GM12873 (cell line): ENCODE data around the gene CD47.

Experiments
- CTCF ChIP-seq: IDR thresholded peaks from 2 replicates; pipeline ENCODE4 v1.5.1; 2012; ENCODE audit warnings: low read depth, mild to moderate bottlenecking, moderate library complexity, low read length, control low read depth; ENCODE audit not compliant: insufficient read depth; ENCODE audit errors: missing control alignments

The CD47 gene

GRCh38 chr3:107999215-107999775 lies 91.5 kb downstream of the CD47 start:
- no peak for TF ChIP-seq CTCF

- TF ChIP-seq CTCF: no peak
These were observed 93.2 kb downstream of the CD47 start for GRCh38 chr3:107997671-107998070.

GRCh38 chr3:107995823-107996222 lies 95.0 kb downstream of the CD47 start:
- TF ChIP-seq CTCF: no peak

GRCh38 chr3:107994956-107995715 lies 95.7 kb downstream of the CD47 start:
- TF ChIP-seq CTCF: no peak

GRCh38 chr3:107994181-107994580 lies 96.7 kb downstream of the CD47 start:
- TF ChIP-seq CTCF: no peak

- no peak for TF ChIP-seq CTCF
These were observed 97.1 kb downstream of the CD47 start for GRCh38 chr3:107993771-107994170.
